Measurements from ENCODE around the gene PPP2R2C.

DNA sequence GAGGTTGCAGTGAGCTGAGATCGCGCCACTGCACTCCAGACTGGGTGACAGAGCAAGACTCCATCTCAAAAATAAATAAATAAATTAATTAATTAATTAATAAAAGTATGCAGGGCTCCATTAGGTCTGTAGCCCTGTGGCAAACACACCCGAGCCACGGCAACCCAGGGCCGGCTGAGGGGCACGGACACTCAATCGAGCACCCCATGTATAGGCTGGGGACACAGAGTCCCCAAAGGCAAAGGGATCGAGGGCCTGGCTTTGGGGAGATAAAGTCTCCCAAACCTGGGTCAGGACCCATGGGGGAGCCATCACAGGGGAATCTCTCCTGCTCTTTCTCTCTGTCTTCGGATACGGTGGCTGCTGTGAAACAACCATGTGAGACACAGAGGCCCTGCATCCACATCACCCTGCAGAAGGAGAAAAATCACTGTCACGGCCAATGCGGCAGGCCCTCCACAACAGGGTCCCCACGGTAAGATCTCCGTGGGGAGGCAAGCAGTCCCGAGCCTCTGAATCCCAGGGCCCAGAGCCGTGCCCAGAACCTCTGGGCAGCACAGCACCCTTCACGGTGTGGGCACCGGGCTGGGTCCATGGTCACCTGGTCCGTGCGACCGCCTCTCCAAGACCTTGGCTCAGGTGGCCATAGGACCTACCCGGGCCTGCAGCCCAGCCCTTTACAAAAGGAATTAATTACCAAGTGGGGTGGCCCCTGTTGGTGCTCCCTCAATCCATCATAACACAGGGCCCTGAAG is 121.0 kb downstream of the PPP2R2C start:
- TF ChIP-seq MTA3 (IDR thresholded peaks at IDR 0.05; ENCODE audit: borderline replicate concordance, low read length) (no peak), FOXK2 (IDR thresholded peaks at IDR 0.05) (no peak), CTCF (IDR thresholded peaks at IDR 0.05 in 2 of 3, conservative IDR thresholded peaks at IDR 0.05 in 1 of 3; ENCODE audit: control insufficient read depth in 2 of 3, extremely low read depth in 1 of 3, insufficient read depth in 1 of 3, low read depth in 3 of 3, low read length in 3 of 3) (no peak), SP1 (IDR thresholded peaks at IDR 0.05; ENCODE audit: low read depth, low read length) (no peak), SREBF1 (IDR thresholded peaks at IDR 0.05; ENCODE audit: low read length) (no peak), EP300 (IDR thresholded peaks at IDR 0.05; ENCODE audit: borderline replicate concordance in 1 of 2, control insufficient read depth in 1 of 2, low read depth in 2 of 2, low read length in 2 of 2) (no peak), CHD4 (IDR thresholded peaks at IDR 0.05) (no peak), NRF1 (conservative IDR thresholded peaks at IDR 0.05; ENCODE audit: low read depth, low read length) (no peak), RAD51 (IDR thresholded peaks at IDR 0.05) (no peak)

Data from GM12878 (cell line).